Activated naive CD4-positive, alpha-beta T cell treated with anti-CD3 and anti-CD28 coated beads, Interleukin-2, amount 50 U/mL, for 16 hours (primary cell): Measurements from ENCODE around the gene CRTAC1.

Source experiments
- DNase-seq: peaks from one replicate; pipeline ENCODE4 v3.0.0-alpha.2; 2020

CRTAC1 gene

DNA sequence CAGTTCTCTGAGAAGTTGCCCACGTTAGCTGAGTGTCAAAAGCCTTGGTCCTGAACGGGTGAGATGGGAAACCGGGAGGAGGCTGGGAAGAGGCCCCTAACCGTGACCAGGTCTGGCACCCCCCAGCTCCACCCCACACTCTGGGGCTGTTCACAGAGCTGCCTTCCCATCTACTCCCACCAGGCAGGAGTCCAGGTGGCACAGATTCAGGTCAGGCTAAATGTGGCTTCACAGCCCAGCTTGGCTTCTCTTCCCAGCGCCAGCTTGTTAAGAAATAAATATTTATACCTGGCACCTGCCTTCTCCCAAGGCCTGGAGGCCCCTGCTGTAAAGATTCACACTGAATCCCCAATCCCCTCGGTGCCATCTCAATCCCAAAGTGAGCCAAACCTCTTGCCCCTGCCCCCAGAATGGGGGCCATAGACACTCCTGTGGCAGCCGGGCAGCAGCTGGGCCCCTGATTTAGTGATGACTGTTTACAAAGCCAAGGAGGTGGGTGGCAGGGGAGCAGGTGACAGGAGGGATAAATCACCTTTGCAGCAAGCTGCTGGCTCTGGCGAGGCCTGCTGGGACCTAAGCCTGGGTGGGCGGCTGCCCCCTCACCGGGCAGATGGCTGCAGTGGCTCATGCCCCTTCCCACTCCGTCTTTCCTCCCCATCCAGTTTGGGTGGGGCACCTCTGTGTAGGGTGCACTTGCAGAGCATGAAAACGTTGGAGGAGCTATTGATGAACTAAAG is 108.2 kb downstream of the CRTAC1 start:
- DNase-seq, result no peak

DNA sequence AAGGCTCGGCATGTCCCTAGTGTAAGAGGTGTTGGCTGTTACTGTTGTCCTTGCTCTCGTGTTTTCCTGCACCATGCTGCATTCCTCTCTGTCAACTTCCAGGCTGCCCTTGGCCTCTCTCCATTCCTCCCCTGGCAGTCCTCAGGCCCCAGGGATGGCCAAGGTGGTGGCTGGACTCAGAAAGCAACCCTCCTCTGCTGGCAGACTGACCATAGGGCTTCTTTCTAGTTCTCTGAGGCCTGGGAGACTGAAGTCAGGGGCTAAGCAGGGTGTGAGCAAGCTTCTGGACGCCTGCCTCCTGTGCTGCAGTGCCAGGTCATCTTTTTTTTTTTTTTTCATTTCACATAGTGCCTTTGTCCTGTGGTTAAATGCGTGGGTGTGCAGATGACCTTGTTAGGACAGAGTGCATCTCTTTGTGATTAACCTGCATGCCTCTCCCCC is 108.8 kb downstream of the CRTAC1 start:
- DNase-seq, result no peak

DNA sequence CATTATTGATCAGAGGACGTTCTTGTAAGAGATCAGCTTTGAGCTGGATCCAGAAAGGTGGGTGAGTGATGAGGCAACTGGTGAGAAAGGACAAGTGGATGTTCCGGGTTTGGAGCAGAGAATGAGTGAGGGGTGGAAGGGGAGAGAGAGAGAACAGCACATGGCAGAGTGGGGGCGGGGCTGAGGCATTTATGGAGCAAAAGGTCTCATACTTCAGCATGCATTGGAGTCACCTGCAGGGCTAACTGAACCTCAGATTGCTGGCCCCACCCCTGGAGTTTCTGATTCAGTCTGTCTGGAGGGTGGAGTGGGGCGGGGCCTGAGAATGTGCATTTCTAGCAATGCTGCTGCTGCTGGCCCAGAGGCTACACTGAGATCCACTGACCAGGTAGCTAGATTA is 109.6 kb downstream of the CRTAC1 start:
- no peak for DNase-seq

DNA sequence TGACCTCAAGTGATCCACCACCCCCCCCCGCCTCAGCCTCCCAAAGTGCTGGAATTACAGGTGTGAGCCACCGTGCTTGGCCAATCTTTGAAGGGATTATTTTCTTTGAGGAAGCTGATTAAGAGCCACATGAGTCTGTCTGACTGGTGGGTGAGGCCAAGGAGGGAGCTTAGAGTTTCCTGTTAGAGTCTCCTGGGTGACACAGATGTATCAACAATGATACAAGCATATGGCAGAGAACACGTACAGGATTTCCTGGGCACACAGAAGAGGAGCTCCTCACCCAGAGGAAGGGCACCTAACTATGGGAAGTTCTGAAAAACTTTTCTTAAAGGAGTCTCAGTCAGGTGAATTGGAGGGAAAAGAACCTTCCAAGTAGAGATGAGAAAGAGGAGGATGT is 111.4 kb downstream of the CRTAC1 start:
- no peak for DNase-seq

DNA sequence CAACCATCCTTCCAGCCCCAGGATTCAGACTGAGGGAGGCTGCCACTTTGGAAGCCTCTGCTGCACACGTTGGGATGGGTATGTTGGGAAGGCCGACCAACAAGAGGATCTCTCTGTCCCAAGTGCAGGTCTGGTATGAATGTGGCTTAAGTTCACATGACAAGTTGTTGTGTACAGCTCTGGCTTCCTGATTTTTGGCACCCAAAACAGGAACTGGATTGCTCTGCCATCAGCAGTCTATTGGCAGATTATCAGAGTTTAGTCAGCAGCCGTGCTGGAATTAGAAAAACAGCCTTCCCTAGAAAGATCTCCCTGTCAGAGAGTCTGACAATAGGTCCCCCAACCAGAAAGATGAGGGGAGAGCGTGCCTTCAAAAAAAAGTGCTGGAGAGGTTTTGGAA is 113.8 kb downstream of the CRTAC1 start:
- no peak for DNase-seq

DNA sequence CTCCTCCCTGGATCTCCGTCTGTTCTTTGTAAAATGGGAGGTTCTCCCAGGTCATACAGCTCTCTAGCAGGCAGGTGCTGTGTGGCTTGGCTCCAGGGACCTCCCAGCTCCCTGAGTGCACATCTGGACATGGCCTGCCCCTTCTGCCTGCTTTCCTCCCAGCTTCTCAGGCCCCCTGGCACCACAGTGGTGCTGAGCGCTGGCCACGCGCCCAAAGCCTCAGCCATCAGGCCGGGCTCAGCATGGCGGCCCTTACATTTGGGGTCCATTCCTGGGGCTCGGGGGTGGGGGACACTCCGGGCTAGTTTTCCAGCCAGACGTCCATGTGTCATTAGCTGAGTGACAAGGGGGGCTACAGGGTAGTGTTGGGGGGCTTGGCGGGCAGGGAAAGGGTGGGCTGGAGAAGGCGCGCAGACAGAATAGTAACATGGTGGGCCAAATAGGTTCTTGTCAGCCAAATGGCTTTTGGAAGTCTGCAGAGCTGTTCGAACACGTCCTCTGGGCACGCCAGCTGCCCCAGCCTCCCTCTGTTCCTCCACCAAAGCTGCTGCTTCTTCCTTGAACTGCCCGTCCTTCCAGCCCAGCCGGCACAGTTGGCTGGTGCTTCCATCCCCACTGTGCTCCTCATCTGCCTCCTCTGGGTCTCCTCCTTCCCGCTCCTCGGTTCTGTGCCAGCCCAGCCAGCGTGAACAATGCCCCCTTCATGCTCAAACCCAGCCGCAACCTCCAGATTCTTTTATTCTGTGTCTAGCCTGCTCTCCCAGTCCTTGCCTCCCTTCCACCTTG is 114.9 kb downstream of the CRTAC1 start:
- DNase-seq, result no peak

DNA sequence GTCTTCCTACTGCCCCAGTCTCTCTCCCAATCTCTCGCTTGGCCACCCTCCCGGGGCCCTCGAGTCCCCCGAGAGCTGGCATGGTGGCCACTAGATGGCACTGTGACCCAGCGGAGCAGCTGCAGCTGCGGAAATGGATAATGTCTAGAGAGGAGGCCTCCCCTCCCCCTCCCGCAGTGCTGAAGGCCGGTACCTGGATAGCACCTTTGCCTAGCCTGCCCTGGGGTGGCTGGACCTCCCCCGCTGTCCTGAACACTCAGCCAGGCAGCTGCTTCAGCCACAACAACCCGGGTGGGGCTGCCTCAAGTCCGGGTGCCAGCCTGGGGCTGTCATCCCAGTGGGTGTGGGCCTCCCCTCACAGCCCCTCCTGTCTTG is 115.6 kb downstream of the CRTAC1 start:
- peak; percentile 81 for DNase-seq

DNA sequence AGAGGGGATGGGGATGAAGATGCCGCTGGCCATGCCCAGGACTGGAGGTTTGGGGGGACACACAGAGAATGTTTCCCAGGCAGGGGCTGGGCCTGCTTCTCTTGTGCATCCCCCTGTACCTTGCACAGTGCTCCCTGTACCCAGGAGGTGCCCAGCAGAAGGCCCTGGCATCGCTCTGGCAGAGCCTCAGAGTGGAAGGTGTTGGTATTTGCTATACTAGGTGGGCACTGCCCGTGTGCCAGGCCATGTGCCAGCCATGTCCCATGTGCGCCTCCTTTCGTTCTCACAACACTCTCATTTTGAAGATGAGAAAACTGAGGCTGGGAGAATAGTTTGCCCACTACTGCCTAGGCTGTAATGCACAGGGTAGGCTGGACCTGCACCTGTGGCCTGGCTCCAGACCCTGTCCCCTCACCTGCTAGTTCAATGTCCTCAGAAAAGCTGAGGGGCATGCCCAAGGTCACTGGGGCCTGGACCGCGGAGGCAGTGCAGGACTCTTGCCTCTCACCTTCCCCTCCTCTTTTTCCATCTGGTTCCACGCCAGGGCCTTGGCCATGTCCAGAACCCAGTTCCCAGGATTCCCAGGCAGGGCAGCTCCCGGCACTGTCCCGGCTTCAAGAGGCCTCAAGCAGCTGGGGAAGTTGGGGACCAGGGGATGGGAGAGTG is 116.1 kb downstream of the CRTAC1 start:
- no peak for DNase-seq

DNA sequence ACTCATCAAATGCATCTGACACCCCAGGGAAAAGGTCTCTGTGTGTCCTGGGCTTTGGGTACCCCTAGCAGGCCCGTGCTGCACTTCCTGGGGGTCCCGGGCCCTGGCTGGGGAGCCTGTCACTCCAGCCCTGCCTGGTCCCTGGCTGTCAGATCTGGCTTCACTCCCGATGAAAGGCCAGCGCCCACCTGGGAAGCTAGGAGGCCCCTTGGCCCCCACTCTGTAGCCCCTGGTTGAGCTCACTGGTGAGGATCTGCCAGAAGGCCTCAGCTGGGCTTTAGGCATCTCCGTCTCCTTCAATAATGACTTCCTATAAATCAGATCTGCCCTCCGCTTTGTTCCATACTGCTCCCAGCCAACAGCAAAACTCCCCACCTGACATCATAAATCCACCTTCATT is 116.8 kb downstream of the CRTAC1 start:
- no peak for DNase-seq

DNA sequence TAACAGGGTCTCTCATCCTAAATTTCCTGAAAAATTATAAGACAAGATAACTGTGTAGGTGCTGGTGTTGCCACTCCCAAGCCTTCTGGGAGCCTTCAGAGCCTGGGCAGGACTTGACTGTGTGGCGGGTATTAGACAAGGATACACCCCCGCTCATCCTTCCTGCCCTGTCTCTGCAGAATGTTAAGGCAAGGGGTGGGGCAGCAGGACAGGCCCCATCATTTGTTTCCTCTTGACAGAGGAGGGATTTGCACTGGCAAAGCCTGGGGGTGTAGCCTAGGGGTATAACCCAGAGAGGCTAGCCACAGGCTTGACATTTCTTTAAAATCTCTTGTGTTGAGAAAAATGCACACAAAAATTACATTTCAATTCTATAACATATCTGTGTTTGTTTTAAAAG is 117.2 kb downstream of the CRTAC1 start:
- DNase-seq, result no peak

DNA sequence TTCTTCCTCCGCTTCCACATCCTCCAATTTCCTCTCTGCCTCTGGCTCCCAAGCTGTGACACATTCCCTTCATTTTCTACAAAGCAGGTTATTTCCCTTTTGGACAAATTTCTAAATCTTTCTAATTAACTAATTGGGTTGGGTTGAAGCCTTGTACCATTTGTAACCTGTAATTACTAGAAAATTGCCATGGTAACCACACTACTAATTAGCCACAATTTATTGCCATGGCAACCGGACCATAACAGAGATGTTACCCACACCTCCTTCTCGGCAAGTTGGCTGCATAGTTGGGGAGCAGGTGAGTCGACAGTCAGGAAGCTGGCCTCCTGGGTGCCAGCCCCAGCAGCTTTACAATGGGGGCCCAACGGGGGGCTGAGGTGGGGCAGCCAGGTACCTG is 119.2 kb downstream of the CRTAC1 start:
- no peak for DNase-seq

DNA sequence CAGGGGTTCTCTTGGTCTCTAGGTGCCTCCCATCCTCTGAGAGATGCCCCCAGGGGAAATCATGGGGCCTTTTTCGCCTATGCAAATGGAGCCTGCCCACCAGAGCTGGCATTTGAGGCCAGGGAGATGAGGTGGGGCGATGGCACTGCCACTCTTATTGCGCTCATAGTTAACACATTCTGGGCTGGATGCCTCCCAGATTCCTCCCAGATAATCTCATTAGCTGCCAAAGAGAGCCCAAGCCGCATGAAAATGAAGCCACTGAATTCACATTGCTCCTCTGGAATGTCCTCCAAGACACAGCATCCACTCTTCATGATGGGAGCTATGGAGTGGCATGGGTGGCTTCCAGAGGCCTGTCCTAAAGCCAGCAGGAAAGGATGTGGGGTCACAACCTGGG is 119.8 kb downstream of the CRTAC1 start:
- DNase-seq, result no peak

DNA sequence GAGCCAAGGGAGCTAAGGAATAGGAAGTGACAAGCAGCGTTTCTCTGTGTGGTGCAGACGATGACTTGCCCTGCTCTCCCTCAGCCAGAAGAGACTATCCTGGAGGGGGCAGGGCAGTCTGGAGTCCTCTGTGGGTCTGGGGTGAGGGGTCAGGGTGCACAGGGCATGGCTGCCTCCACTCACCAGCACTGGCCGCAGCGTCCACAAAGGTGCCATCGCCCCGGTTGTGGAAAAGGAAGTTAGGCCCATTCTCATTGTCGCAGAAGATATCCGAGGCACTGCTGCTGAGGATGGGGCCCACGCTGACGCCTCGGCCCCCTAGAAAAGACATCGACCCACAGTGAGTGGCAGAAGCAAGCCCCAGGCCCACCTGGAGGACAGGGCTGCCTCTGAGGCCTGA is 122.6 kb downstream of the CRTAC1 start:
- no peak for DNase-seq

DNA sequence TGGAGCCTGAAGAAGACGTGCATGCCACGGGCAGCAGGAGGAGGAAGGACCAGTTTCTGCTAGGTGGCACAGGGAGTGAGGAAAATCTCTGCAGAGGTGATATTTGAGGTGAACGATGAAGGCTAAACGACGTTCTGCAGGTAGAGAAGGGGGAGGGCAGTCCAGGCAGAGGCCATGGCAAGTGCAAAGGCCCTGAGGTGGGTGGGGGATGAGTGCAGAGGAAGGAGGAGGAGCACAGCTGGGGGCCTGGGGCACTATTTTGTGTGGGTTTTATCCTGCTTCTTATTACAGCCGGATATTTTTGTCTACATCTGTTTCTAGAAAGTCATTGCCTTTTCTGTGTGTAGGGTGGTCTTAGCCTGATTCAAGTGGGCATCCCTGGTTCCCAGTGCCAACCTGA is 123.2 kb downstream of the CRTAC1 start:
- DNase-seq, result no peak

DNA sequence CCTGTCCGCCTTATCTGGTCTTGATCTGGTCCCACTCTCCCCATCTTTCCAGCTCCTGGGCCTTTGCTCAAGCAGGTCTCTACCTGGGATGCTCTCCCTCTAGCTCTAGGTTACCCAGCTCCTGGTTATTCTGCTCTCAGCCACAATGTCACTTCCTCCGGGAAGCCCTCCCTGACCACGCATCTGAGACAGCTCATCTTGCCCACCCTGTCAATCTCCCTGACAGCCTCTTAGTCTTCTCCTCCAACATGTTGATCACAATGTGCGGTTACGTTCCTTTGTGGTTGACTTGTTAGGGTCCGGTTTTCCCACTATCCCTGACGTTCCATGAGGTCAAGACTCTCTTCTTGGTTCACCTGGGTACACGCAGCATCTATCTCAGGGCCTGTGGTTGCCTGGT is 125.1 kb downstream of the CRTAC1 start:
- DNase-seq, result no peak

DNA sequence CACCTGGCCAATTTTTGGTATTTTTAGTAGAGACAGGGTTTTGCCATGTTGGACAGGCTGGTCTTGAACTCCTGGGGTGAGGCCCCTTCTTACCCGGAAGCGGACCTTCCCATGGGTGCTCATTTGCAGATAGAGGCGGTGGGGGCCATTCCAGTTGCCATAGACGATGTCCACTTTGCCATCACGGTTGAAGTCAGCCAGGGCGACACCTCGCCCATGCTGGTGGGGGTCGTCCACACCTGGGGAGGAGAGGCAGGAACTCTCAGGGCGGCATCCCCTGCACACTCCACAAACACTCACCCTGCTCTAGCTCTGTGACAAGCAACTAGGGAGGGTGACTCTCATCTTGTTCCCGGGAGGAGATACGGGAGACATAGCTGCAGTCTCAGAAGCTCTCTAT is 125.8 kb downstream of the CRTAC1 start:
- DNase-seq, result no peak

DNA sequence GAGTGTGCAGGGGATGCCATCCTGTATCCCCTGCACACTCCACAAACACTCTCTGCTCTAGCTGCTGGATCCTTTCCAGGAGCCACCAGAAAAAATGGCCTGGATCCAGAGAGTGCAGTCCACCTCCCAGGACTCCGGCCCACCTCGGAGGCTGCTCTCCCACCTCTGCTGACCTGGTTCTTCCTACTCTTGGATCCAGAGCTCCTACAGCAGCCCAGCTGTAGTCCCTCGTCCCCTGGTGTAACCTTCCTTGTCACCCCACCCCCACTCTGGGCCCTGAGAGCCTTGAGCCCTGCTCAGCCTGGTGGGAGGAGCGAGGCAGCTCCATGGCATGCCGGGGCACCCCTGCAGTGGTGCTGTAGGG is 126.4 kb downstream of the CRTAC1 start:
- DNase-seq, result no peak

DNA sequence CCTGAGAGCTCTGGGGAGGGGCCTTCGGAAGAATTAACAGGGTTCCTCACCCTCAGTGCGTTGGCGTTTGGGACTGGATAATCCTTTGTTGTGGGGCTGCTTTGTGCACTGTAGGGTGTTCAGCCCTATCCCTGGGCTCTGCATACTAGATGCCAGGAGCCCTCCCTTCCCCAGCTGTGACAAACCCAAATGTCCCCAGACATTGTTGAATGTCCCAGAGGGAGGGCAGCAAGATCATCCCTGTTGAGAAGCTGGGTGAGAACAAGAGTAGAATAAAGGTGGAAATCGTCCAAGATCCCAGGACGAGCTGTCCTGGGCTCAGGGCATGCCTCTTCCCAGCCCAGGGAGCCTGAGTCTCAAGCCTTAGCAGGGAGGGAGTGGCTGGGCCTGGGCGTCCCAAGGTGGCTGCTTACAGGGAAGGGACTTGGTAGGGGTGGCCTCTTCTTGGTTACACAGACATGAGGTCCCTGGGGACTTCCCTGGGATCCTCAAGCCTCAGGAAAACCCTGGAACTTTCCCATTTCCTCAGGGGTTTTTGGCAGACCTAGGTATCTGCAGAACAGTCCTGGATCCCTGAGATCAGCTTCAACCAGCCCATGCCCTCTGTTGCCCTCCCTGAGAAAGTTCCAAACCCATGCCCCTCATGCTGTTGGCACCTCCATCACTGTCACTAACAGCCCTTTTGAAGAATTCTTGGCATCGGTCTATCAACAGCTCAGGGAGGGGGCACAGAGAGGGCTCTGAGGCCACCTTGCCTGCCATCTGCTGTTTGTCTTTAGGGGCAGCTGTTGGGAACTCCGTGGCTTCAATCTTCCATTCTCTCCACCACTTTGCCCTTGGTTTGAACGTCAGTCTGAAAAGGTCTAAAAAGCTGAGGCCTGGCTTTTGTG is 127.0 kb downstream of the CRTAC1 start:
- DNase-seq, result no peak

DNA sequence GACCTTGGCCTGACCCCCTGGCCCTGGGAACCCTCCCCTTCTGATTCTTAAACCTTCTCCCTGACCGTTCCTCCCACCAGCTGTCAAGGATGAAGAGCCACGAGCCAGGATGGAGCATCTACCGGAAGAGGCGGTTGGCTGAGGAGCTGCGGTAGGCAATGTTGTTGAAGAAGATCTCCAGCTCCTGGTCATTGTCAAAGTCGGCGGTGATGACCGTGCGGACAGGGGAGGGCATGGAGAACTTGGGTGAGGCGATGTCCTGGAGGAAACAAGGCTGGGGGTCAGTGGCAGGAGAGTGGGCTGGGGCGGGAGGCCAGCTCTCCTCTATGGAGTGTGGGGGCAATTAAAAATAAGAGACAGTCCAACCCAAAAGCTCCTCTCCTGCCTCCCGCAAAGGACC is 129.0 kb downstream of the CRTAC1 start:
- DNase-seq, result no peak

DNA sequence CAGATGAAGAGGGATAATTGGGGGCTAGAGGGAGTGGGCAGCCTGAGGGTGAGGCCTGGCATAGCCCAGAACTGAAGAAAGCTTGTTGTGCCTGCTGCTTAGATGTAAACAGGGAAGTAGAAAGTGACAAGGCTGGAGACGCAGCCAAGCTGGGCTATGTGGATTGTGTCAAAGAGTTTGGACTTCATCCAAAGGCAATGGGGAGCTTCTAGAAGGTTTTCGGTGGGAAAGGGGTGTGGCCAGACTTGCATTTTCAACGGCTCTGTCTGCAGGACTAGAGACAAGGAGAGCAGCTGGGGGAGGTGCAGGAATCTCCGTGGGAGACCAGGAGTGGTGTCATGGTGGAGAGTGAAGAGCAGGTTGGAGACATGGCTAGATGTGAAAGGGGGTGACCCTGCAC is 132.0 kb downstream of the CRTAC1 start:
- DNase-seq, result no peak

DNA sequence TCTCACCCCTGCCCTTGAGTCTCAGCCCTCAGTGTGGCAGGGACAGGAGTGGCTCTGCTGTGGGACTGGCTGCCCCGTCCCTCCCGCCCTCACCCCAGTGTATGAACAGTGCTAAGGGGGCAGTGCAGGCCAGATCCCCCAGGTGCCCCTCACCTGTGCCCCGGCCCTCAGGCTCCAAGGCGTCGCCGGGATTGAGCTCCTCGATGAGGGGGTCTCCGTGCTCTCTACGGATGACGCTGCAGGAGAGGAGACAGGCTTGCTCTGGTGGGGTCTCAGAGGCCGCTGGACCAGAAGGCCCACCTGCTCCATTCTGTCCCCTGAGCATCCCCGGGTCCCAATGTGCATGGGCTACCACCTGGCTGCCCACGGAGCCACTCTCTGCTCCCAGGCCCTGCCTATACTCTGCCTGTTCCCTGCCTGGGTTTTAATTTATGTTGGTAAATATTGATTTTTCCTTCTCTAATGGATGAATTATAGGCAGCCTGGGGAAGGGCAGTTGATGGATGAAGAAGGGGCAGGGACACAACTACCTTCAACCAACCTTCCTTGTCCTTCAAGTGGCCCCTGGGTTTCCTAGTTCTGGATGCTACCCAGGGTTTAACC is 133.6 kb downstream of the CRTAC1 start:
- no peak for DNase-seq

DNA sequence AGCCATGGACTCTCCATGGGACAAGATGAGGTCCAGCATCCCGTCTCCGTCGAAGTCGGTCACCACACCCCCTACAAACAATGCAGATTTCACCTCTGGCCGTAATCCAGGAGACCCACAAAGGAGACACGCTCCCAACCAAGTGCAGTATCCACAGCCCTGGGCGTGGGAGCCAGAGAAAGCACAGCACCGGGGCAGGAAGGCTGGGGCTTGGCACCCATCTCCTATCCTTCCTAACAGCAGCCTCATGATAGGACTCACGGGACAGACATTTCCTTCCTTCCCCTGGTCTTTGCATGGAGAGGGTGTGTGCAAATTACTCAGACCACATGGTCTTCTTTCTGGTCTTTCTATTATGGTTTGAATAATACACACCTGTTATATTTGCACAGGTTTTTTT is 134.5 kb downstream of the CRTAC1 start:
- no peak for DNase-seq

DNA sequence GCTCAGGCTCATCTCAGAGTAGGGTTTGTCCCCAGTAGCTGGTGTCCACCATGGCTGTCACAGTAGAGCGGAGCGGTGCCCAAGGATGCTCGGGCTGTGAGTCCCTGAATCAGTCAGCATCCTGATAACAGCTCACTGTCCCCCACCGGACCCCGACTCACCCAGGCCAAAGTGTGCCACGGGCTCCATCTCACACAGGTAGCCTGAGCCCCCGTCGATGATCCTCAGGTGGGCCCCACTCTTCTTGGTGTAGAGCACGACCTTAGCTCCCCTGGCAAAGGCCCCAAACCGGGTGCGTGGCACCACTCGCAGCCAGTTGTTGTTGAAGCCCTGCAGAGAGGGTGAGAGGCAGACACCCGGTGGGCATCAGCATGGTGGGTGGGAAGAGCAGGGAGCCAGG is 135.3 kb downstream of the CRTAC1 start:
- DNase-seq, result no peak
